Measurements from ENCODE around the gene RBMS3.
"Not testable (repeated sequence)": the region's sequence is repeated elsewhere in the genome, so short reads cannot be mapped to it uniquely, and the experiment has no call there.

Gene RBMS3

GRCh38 chr3:29493109-29493508, 212.2 kb downstream of the RBMS3 start:
- DNase-seq: no peak

GRCh38 chr3:29494305-29495036, 213.6 kb downstream of the RBMS3 start:
- no peak for DNase-seq

GRCh38 chr3:29497282-29497681, 216.4 kb downstream of the RBMS3 start:
- DNase-seq: no peak

GRCh38 chr3:29502771-29503170, 221.9 kb downstream of the RBMS3 start:
- DNase-seq: no peak

- DNase-seq: no peak
Measured at GRCh38 chr3:29503314-29503713, 222.4 kb downstream of the RBMS3 start.

GRCh38 chr3:29503958-29504357, 223.1 kb downstream of the RBMS3 start:
- DNase-seq: no peak

GRCh38 chr3:29506502-29506901, 225.6 kb downstream of the RBMS3 start:
- no peak for DNase-seq

GRCh38 chr3:29511701-29512100, 230.8 kb downstream of the RBMS3 start:
- no peak for DNase-seq

GRCh38 chr3:29512641-29513040, 231.8 kb downstream of the RBMS3 start:
- no peak for DNase-seq

- DNase-seq: no peak
Measured at GRCh38 chr3:29513236-29513635, 232.4 kb downstream of the RBMS3 start.

- no peak for DNase-seq
Measured at GRCh38 chr3:29514170-29514569, 233.3 kb downstream of the RBMS3 start.

- DNase-seq: no peak
Measured at GRCh38 chr3:29514912-29515311, 234.0 kb downstream of the RBMS3 start.

- no peak for DNase-seq
Measured at GRCh38 chr3:29515451-29515850, 234.6 kb downstream of the RBMS3 start.

GRCh38 chr3:29516164-29516563, 235.3 kb downstream of the RBMS3 start:
- DNase-seq: no peak

GRCh38 chr3:29520764-29521163, 239.9 kb downstream of the RBMS3 start:
- DNase-seq: no peak

GRCh38 chr3:29521293-29521692, 240.4 kb downstream of the RBMS3 start:
- DNase-seq: no peak

- DNase-seq: no peak
Measured at GRCh38 chr3:29521751-29522150, 240.9 kb downstream of the RBMS3 start.

- DNase-seq: not testable (repeated sequence)
Measured at GRCh38 chr3:29524433-29524832, 243.6 kb downstream of the RBMS3 start.

GRCh38 chr3:29525254-29525881, 244.5 kb downstream of the RBMS3 start:
- DNase-seq: peak in 1 of 2 experiments; percentile 13

- DNase-seq: no peak
Measured at GRCh38 chr3:29527246-29527645, 246.4 kb downstream of the RBMS3 start.

GRCh38 chr3:29531644-29532043, 250.8 kb downstream of the RBMS3 start:
- DNase-seq: no peak

GRCh38 chr3:29532473-29532872, 251.6 kb downstream of the RBMS3 start:
- no peak for DNase-seq

GRCh38 chr3:29534006-29534405, 253.1 kb downstream of the RBMS3 start:
- DNase-seq: no peak

- no peak for DNase-seq
Measured at GRCh38 chr3:29536016-29536758, 255.3 kb downstream of the RBMS3 start.
